K562 (cell line): ENCODE measurements around the gene KCTD19.

ENCODE experiments used
- MAZ ChIP-seq, 2 experiments: fragments of 450-650 bp in 1 of 2; sonication (generic) in 1 of 2; formaldehyde crosslinking; IDR thresholded peaks in 1 of 2; conservative IDR thresholded peaks in 1 of 2; 2 replicates each; pipeline versions ENCODE4 v1.4.0 to v1.5.0; 2020; ENCODE audit warnings: mild to moderate bottlenecking in 1 of 2, missing genetic modification reagents in 1 of 2
- POLR3A ChIP-seq: IDR thresholded peaks from 2 replicates; pipeline ENCODE4 v1.6.1; 2011; ENCODE audit warnings: borderline replicate concordance, mild to moderate bottlenecking, moderate library complexity; ENCODE audit not compliant: insufficient read length, insufficient read depth; ENCODE audit errors: extremely low read depth
- RAD21 ChIP-seq, 2 experiments: fragments of 250-450 bp in 1 of 2; fragments of 450-650 bp in 1 of 2; sonication (Bioruptor Pico) in 1 of 2; formaldehyde crosslinking in 1 of 2; IDR thresholded peaks in 1 of 2; conservative IDR thresholded peaks in 1 of 2; 2 replicates each; pipeline versions ENCODE4 v1.4.0 to v1.8.0; 2020 to 2022; ENCODE audit warnings: mild to moderate bottlenecking in 2 of 2, moderate library complexity in 1 of 2
- SMAD3 ChIP-seq: fragments of 450-650 bp; formaldehyde crosslinking; conservative IDR thresholded peaks from 2 replicates; pipeline ENCODE4 v1.4.0; 2020; ENCODE audit warnings: mild to moderate bottlenecking
- SRF ChIP-seq, 2 experiments: fragments of 250-450, 450-650 bp in 1 of 2; sonication (Bioruptor Pico) in 1 of 2; sonication (generic) in 1 of 2; formaldehyde crosslinking; IDR thresholded peaks; 2 replicates each; pipeline versions ENCODE4 v1.5.0 to v1.5.1; 2020 to 2022; ENCODE audit warnings: mild to moderate bottlenecking in 1 of 2, missing genetic modification reagents in 1 of 2

DNA sequence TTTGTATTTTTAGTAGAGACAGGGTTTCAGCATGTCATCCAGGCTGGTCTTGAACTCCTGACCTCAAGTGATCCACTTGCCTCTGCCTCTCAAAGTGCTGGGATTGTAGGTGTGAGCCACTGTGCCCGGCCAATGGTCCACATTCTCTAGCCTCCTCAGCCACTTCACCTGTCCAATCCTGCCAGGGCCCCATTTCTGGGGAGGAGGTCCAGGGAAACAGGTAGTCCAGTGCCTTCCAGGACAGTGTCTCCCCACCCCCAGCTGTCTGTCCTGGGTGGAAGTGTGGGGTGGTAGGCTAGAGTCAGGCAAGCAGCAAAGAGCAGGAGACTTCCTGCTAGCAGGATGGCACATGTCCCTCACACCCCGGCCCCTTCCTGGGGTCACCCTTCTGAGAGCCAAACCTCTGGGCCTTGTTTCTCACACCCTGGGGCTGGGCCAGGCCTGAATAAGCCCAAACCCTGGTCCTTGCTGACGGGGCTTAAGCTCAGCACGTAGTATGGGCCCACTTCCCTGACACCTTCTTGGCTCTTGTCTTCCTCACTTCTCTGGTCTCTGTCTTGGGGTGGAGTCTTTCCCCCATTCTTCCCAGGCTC, 84.3 kb downstream of the KCTD19 start:
- TF ChIP-seq SRF (CRISPR knock-in tag; IDR thresholded peaks at IDR 0.05): no peak
- TF ChIP-seq POLR3A: no peak
- TF ChIP-seq RAD21 (CRISPR knock-in tag; conservative IDR thresholded peaks at IDR 0.05 in 1 of 2, IDR thresholded peaks at IDR 0.05 in 1 of 2): no peak
- no peak for TF ChIP-seq MAZ (CRISPR knock-in tag; conservative IDR thresholded peaks at IDR 0.05 in 1 of 2, IDR thresholded peaks at IDR 0.05 in 1 of 2)
- TF ChIP-seq SMAD3: no peak
